ENCODE data around the gene TIGD3. TPM values are rescaled to one million over a fixed set of nuclear protein-coding genes. Genes with fewer than 3 reads are reported as not detected.

The TIGD3 gene
- total and polyA plus RNA-seq, 9 of the 15 experiments (the other 6 are each of a cell fraction or from before 2014, with no cell fraction given), result 0.06 to 1.3 (median 0.56) TPM

DNA sequence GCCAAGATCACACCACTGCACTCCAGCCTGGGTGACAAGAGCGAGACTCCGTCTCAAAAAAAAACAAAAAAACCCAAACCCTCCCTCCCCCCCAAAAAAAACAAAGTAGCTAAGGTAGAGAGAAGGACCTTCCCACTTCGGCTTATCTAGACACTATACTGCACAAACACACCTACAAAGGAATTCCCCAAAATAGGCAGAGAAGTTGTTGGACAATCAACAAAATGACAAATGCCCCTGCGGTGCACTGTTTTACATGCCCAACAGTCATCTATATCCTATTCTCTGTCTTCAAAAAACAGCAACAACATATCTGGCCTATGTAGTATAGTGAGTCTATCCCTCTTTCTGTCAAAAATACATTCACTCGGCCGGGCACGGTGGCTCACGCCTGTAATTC lies 27.5 kb upstream of the TIGD3 start (continued):
- TF ChIP-seq ZZZ3 (IDR thresholded peaks at IDR 0.05) (no peak), ZNF561 (CRISPR knock-in tag; conservative IDR thresholded peaks at IDR 0.05) (no peak), FOXJ2 (tag; IDR thresholded peaks at IDR 0.05) (no peak)

DNA sequence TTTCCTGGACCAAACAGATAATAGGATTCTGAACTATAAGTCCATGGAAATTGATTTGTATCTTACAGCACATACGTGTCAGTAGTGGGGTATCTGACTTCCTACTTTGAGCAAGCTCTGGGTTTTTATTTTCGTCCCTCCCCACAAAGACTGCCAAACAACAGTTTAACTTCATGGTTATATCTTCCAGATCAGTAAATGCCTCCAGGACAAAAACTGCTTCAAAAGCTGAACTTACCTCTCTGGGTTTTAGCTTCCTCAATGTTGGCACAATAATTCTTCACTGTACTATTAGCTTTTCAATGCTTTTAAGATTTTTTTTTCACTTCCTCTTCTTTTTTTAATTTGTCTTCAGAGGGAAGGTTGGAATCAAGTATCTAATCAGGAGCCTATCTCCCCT lies 25.1 kb upstream of the TIGD3 start:
- H3K9ac ChIP-seq (ENCODE audit: insufficient read depth in 1 of 2, low read depth in 2 of 2, low read length in 2 of 2), result peak overlapping the region in 1 of 2 experiments; percentile 44; a peak in 2 of 4 replicates
- intact Hi-C loops (cut with micrococcal nuclease), result no loop called here
- no peak overlapping the region; the same call in 1 of the 3 replicates for H3K27ac ChIP-seq (ENCODE audit: extremely low read depth, low read depth, low read length)
- no peak for TF ChIP-seq ZBTB17 (CRISPR knock-in tag; IDR thresholded peaks at IDR 0.05)
- no peak for TF ChIP-seq XRCC4 (IDR thresholded peaks at IDR 0.05; ENCODE audit: extremely low read depth, insufficient read depth, insufficient read length)
- TF ChIP-seq, protein P1, sequence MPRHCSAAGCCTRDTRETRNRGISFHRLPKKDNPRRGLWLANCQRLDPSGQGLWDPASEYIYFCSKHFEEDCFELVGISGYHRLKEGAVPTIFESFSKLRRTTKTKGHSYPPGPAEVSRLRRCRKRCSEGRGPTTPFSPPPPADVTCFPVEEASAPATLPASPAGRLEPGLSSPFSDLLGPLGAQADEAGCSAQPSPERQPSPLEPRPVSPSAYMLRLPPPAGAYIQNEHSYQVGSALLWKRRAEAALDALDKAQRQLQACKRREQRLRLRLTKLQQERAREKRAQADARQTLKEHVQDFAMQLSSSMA (CRISPR knock-in tag; IDR thresholded peaks at IDR 0.05), result no peak
- TF ChIP-seq, protein P2, sequence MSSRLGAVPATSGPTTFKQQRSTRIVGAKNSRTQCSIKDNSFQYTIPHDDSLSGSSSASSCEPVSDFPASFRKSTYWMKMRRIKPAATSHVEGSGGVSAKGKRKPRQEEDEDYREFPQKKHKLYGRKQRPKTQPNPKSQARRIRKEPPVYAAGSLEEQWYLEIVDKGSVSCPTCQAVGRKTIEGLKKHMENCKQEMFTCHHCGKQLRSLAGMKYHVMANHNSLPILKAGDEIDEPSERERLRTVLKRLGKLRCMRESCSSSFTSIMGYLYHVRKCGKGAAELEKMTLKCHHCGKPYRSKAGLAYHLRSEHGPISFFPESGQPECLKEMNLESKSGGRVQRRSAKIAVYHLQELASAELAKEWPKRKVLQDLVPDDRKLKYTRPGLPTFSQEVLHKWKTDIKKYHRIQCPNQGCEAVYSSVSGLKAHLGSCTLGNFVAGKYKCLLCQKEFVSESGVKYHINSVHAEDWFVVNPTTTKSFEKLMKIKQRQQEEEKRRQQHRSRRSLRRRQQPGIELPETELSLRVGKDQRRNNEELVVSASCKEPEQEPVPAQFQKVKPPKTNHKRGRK (tag; IDR thresholded peaks at IDR 0.05), result peak; percentile 65
- TF ChIP-seq BHLHE40 (IDR thresholded peaks at IDR 0.05; ENCODE audit: low read length), result no peak
- 0 out of 2 replicates have a peak, but pooled peaks have one; percentile 22 for TF ChIP-seq ZKSCAN8 (CRISPR knock-in tag; IDR thresholded peaks at IDR 0.05)
- no peak for TF ChIP-seq MTA3 (IDR thresholded peaks at IDR 0.05; ENCODE audit: borderline replicate concordance)
- TF ChIP-seq ZNF668 (CRISPR knock-in tag; IDR thresholded peaks at IDR 0.05), result no peak
- TF ChIP-seq SLC30A9 (CRISPR knock-in tag; IDR thresholded peaks at IDR 0.05), result no peak
- TF ChIP-seq ZC3H11A (IDR thresholded peaks at IDR 0.05; ENCODE audit: low read depth, low read length), result no peak

More for the DNA sequence above, 25.1 kb upstream of the TIGD3 start:
- Histone ChIP-seq H3K9me3 (replicated peaks; ENCODE audit: control insufficient read depth, insufficient read depth, low read depth, low read length) (no peaks in the 10 kb centered on the region), H3K4me1 (replicated peaks in 1 of 2; ENCODE audit: control insufficient read depth in 2 of 2, insufficient read depth in 2 of 2, low read length in 2 of 2) (peaks cover 8 to 10% of the 10 kb centered on the region in 2 experiments; a peak in 4 of 5 replicates), H3K9me1 (ENCODE audit: control insufficient read depth, insufficient read depth, low read length) (no peaks in the 10 kb centered on the region), H4K20me1 (replicated peaks; ENCODE audit: control insufficient read depth, insufficient read depth, low read length) (no peaks in the 10 kb centered on the region), H3K27me3 (ENCODE audit: control insufficient read depth in 2 of 2, insufficient read depth in 2 of 2, low read length in 2 of 2) (no peaks in the 10 kb centered on the region), H3K36me3 (ENCODE audit: control insufficient read depth, insufficient read depth, low read length) (no peaks in the 10 kb centered on the region), H3K4me2 (ENCODE audit: insufficient read depth, low read length) (peak overlapping the region; percentile 24; the same call in 1 of the 2 replicates), H3K79me2 (ENCODE audit: control insufficient read depth, insufficient read depth, low read length) (peaks cover 11% of the 10 kb centered on the region), H3K4me3 (no peak overlapping the region), H2AFZ (ENCODE audit: low read depth, low read length) (peak overlapping the region; percentile 89)
- TSS peak; percentile 81 for BruUV-seq (replicated peaks)
- in situ Hi-C loops (cut with MboI), result no loop called here
- no peak for FAIRE-seq
- no peak for DNase-seq (ENCODE audit: extremely low read depth in 1 of 4, low spot score in 3 of 4)
- ChIA-PET CTCF (ENCODE audit: low intra/inter-chr PET ratio) (interaction anchor here (0.8 to 2.2 kb wide), 4 partner anchors 13 to 219 kb away, joined by 6 to 26 read pairs (median 6); no protein-coding TSS in a partner anchor), POLR2A (interaction anchor here (0.7 to 8.2 kb wide), 15 partner anchors 9 to 212 kb away, joined by 3 to 119 read pairs (median 3); partner anchors contain the start of gene MALAT1)
- 5% methylated on average over 2 of the region's 2 CpGs for WGBS (ENCODE audit: insufficient coverage, low coverage, missing lambda C conversion rate)
- no peak for ATAC-seq
